Measurements from ENCODE around the gene GLIPR2. TPM values are rescaled to one million over a fixed set of nuclear protein-coding genes. Genes with fewer than 3 reads are reported as not detected.
A peak's percentile ranks its signal among the peaks of the same experiment; 100 is the strongest.

Gene GLIPR2
- total and polyA plus RNA-seq, 2 of the 4 experiments (the other 2 are of a cell fraction) = 35.8 to 43.3 TPM

- intact Hi-C loops (cut with micrococcal nuclease) = loop anchor here (2.0 to 5.0 kb wide), 4 partner anchors 15 to 136 kb away; partner anchors contain the start of gene GLIPR2
- H3K9me3 ChIP-seq (ENCODE audit: control insufficient read depth, insufficient read depth, low read length) = no peaks in the 10 kb centered on the region
- H2BK20ac ChIP-seq (ENCODE audit: low read depth, low read length) = no peak overlapping the region
- DNase-seq = no peak
- ChIA-PET CTCF (interaction anchor here (0.7 to 2.1 kb wide), 4 partner anchors 9 to 29 kb away, joined by 4 to 6 read pairs (median 4); no protein-coding TSS in a partner anchor), POLR2A (ENCODE audit: unreplicated experiment) (no interaction called here)
- no peak overlapping the region for H4K91ac ChIP-seq (ENCODE audit: insufficient read depth, low read depth, low read length)
- peaks cover 21% of the 10 kb centered on the region for H3K9me1 ChIP-seq (ENCODE audit: insufficient read depth, low read length)
- H4K20me1 ChIP-seq (ENCODE audit: insufficient read depth, low read length) = peaks cover 47% of the 10 kb centered on the region
- peak overlapping the region; percentile 71 for H2BK5ac ChIP-seq (ENCODE audit: low read depth, low read length, poor library complexity, severe bottlenecking)
- peak overlapping the region; percentile 94 for H3K23ac ChIP-seq (ENCODE audit: low read depth, low read length)
- peak overlapping the region in 1 of 2 experiments; percentile 18; a peak in 1 of 4 replicates for H4K8ac ChIP-seq (ENCODE audit: low read depth in 2 of 2, low read length in 2 of 2)
- no CpG with 5 or more reads among the region's 7 CpGs for WGBS, 2 experiments (ENCODE audit: extremely low coverage in 2 of 2, insufficient read length in 1 of 2)
- H3K36me3 ChIP-seq (ENCODE audit: control insufficient read depth, insufficient read depth, low read length) = peaks cover 2% of the 10 kb centered on the region; the same call in 1 of the 2 replicates
- H2BK15ac ChIP-seq (ENCODE audit: low read depth, low read length) = 0 out of 3 replicates have a peak overlapping the region, but pooled peaks have one; percentile 2
- ATAC-seq (ENCODE audit: low read depth) = no peak
- peak overlapping the region; percentile 1; the same call in 1 of the 2 replicates for H2AK5ac ChIP-seq (ENCODE audit: low read depth, low read length)
- in situ Hi-C loops (cut with MboI; ENCODE audit: low sequenced_read_pairs) = no loop called here
- H3K4ac ChIP-seq (ENCODE audit: low read depth, low read length) = peak overlapping the region; percentile 76
- H2AFZ ChIP-seq (replicated peaks; ENCODE audit: low read length, poor library complexity) = no peak overlapping the region
- H2BK120ac ChIP-seq (ENCODE audit: low read depth, low read length) = no peak overlapping the region
- peak overlapping the region; percentile 75 for H3K27ac ChIP-seq (ENCODE audit: insufficient read depth, low read length)
- H2AK9ac ChIP-seq (replicated peaks; ENCODE audit: low read depth, low read length, poor library complexity) = peak overlapping the region; percentile 98
- H3K14ac ChIP-seq (replicated peaks; ENCODE audit: low read depth, low read length) = peak overlapping the region; percentile 93
- H3K4me3 ChIP-seq (ENCODE audit: insufficient read depth, low read depth, low read length) = peak overlapping the region; percentile 73
- peak overlapping the region; percentile 76 for H3K56ac ChIP-seq (ENCODE audit: extremely low read depth, insufficient read depth, low read length)
- dilution Hi-C loops (cut with HindIII; ENCODE audit: low sequenced_read_pairs, unreplicated experiment) = no loop called here
- H4K5ac ChIP-seq (ENCODE audit: low read depth, low read length) = peak overlapping the region; percentile 18
- TF ChIP-seq, protein P1, sequence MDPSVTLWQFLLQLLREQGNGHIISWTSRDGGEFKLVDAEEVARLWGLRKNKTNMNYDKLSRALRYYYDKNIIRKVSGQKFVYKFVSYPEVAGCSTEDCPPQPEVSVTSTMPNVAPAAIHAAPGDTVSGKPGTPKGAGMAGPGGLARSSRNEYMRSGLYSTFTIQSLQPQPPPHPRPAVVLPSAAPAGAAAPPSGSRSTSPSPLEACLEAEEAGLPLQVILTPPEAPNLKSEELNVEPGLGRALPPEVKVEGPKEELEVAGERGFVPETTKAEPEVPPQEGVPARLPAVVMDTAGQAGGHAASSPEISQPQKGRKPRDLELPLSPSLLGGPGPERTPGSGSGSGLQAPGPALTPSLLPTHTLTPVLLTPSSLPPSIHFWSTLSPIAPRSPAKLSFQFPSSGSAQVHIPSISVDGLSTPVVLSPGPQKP (IDR thresholded peaks at IDR 0.05; ENCODE audit: borderline replicate concordance, low read depth, low read length) = no peak
- TF ChIP-seq MXI1 (IDR thresholded peaks at IDR 0.05; ENCODE audit: borderline replicate concordance, low read depth, low read length) (no peak), MAZ (IDR thresholded peaks at IDR 0.05; ENCODE audit: borderline replicate concordance, low read depth, low read length) (no peak)
- H3K9ac ChIP-seq (ENCODE audit: low read depth, low read length) = peak overlapping the region; percentile 86
- H3K27me3 ChIP-seq (ENCODE audit: control insufficient read depth, insufficient read depth, low read length) = no peaks in the 10 kb centered on the region
- peaks cover 15% of the 10 kb centered on the region for H3K4me1 ChIP-seq (ENCODE audit: control insufficient read depth, insufficient read depth, low read length)
- BruUV-seq (replicated peaks) = no TSS peak
- H3K4me2 ChIP-seq (ENCODE audit: low read depth, low read length) = peak overlapping the region; percentile 99
- H3K79me1 ChIP-seq (ENCODE audit: low read depth in 1 of 2, low read length in 2 of 2) = peaks cover 3 to 52% of the 10 kb centered on the region in 2 experiments; a peak in 2 of 4 replicates
- H3K18ac ChIP-seq (ENCODE audit: low read depth, low read length) = peak overlapping the region; percentile 7; the same call in 1 of the 2 replicates
Measured at GRCh38 chr9:36191686-36192085, 55.2 kb downstream of the GLIPR2 start.
